Measurements from ENCODE around the gene LIME1.

The LIME1 gene

GRCh38 chr20:63782521-63782971 is 46.1 kb downstream of the LIME1 start:
- in situ Hi-C loops (cut with MboI; ENCODE audit: low pct_unique_long_range_greater_than_20kb, low sequenced_read_pairs), result no loop called here
- no peak for DNase-seq

- in situ Hi-C loops (cut with MboI; ENCODE audit: low pct_unique_long_range_greater_than_20kb, low sequenced_read_pairs), result no loop called here
- no peak for DNase-seq
Measured at GRCh38 chr20:63783970-63784369, 47.5 kb downstream of the LIME1 start.

- no peak for DNase-seq
- in situ Hi-C loops (cut with MboI; ENCODE audit: low pct_unique_long_range_greater_than_20kb, low sequenced_read_pairs), result no loop called here
Measured at GRCh38 chr20:63785691-63786131, 49.2 kb downstream of the LIME1 start.

- in situ Hi-C loops (cut with MboI; ENCODE audit: low pct_unique_long_range_greater_than_20kb, low sequenced_read_pairs), result no loop called here
- DNase-seq, result no peak
Measured at GRCh38 chr20:63787302-63787701, 50.8 kb downstream of the LIME1 start.

GRCh38 chr20:63787749-63788148 is 51.3 kb downstream of the LIME1 start:
- DNase-seq, result no peak
- in situ Hi-C loops (cut with MboI; ENCODE audit: low pct_unique_long_range_greater_than_20kb, low sequenced_read_pairs), result no loop called here

Data from KBM-7 (cell line).